MM.1S (cell line): ENCODE results near the gene HS6ST1.
A peak's percentile ranks its signal among the peaks of the same experiment; 100 is the strongest.

Source experiments
- DNase-seq: peaks from one replicate; pipeline ENCODE4 v3.0.0-alpha.2; 2015
- H2AFZ ChIP-seq: fragments of 300-600 bp; sonication (generic); 2 replicates; pipeline ENCODE4 v1.6.0; 2016; ENCODE audit warnings: antibody characterized with exemption, low read length
- H3F3A ChIP-seq: fragments of 300-600 bp; sonication (generic); 2 replicates; pipeline ENCODE4 v1.6.1; 2016; ENCODE audit warnings: mild to moderate bottlenecking, antibody characterized with exemption, low read length, moderate library complexity, mixed read lengths; ENCODE audit not compliant: insufficient read depth
- H3K27ac ChIP-seq: fragments of 300-600 bp; sonication (generic); 2 replicates; pipeline ENCODE4 v1.5.1; 2016; ENCODE audit warnings: mild to moderate bottlenecking, low read length
- H3K27me3 ChIP-seq: fragments of 300-600 bp; sonication (generic); replicated peaks from 2 replicates; pipeline ENCODE4 v1.6.0; 2016; ENCODE audit warnings: low read length; ENCODE audit not compliant: insufficient read depth
- H3K36me3 ChIP-seq: fragments of 300-600 bp; sonication (generic); replicated peaks from 2 replicates; pipeline ENCODE4 v1.6.1; 2016; ENCODE audit warnings: mild to moderate bottlenecking, low read length, mixed read lengths; ENCODE audit not compliant: insufficient read depth
- H3K4me1 ChIP-seq: fragments of 300-600 bp; sonication (generic); 2 replicates; pipeline ENCODE4 v1.6.1; 2016; ENCODE audit warnings: low read length, mixed read lengths
- H3K4me2 ChIP-seq: fragments of 300-600 bp; sonication (generic); 2 replicates; pipeline ENCODE4 v1.6.0; 2016; ENCODE audit warnings: low read depth, low read length
- H3K4me3 ChIP-seq: fragments of 300-600 bp; sonication (generic); 2 replicates; pipeline ENCODE4 v1.5.1; 2016; ENCODE audit warnings: low read length, mixed read lengths
- H3K79me2 ChIP-seq: fragments of 300-600 bp; sonication (generic); 2 replicates; pipeline ENCODE4 v1.6.1; 2016; ENCODE audit warnings: mixed run types, low read length, mixed read lengths
- H3K9ac ChIP-seq: fragments of 300-600 bp; sonication (generic); 2 replicates; pipeline ENCODE4 v1.6.1; 2016; ENCODE audit warnings: low read length, mixed read lengths
- H3K9me2 ChIP-seq: fragments of 300-600 bp; sonication (generic); replicated peaks from 2 replicates; pipeline ENCODE4 v1.6.1; 2016; ENCODE audit warnings: mild to moderate bottlenecking, low read length, mixed read lengths; ENCODE audit not compliant: insufficient read depth
- H3K9me3 ChIP-seq: fragments of 300-600 bp; sonication (generic); replicated peaks from 2 replicates; pipeline ENCODE4 v1.6.1; 2016; ENCODE audit warnings: mild to moderate bottlenecking, low read length, mixed read lengths; ENCODE audit not compliant: insufficient read depth
- H4K20me1 ChIP-seq: fragments of 300-600 bp; sonication (generic); 2 replicates; pipeline ENCODE4 v1.6.1; 2016; ENCODE audit warnings: mild to moderate bottlenecking, low read length, moderate library complexity, mixed read lengths; ENCODE audit not compliant: insufficient read depth
- CTCF ChIP-seq: fragments of 300-600 bp; sonication (generic); IDR thresholded peaks from 2 replicates; pipeline ENCODE4 v1.5.1; 2016; ENCODE audit warnings: antibody characterized with exemption, low read length, mixed read lengths
- EZH2 ChIP-seq: fragments of 300-600 bp; sonication (generic); optimal IDR thresholded peaks from 2 replicates; pipeline ENCODE3; 2017; ENCODE audit warnings: low read depth, mild to moderate bottlenecking, antibody characterized with exemption, low read length, mixed read lengths
- EZH2phosphoT487 ChIP-seq: fragments of 300-600 bp; sonication (generic); IDR thresholded peaks from 2 replicates; pipeline ENCODE4 v1.6.1; 2018; ENCODE audit warnings: antibody characterized with exemption, low read length

Gene HS6ST1

GRCh38 chr2:128318776-128319464 lies at the start of gene HS6ST1:
Gene HS6ST1 (minus strand): TSS chr2:128318868. CDS start chr2:128318563, 305 bp downstream.
- no peaks in the 10 kb centered on the region for H3K9me2 ChIP-seq
- H2AFZ ChIP-seq = peak within 1 kb of the TSS; percentile 96
- H3K4me3 ChIP-seq = peak within 1 kb of the TSS; percentile 86
- peaks cover 33% of the 10 kb centered on the region for H4K20me1 ChIP-seq
- no peaks in the 10 kb centered on the region for H3K27me3 ChIP-seq
- peaks cover 40% of the 10 kb centered on the region for H3K79me2 ChIP-seq
- peak; percentile 85 for DNase-seq
- H3F3A ChIP-seq = no peaks in the 10 kb centered on the region
- peak within 1 kb of the TSS; percentile 96 for H3K4me2 ChIP-seq
- peaks cover 7% of the 10 kb centered on the region; the same call in 1 of the 2 replicates for H3K4me1 ChIP-seq
- H3K27ac ChIP-seq = peak within 1 kb of the TSS; percentile 44; the same call in 1 of the 2 replicates
- TF ChIP-seq CTCF (no peak), EZH2phosphoT487 (no peak), EZH2 (no peak)
- H3K36me3 ChIP-seq = no peaks in the 10 kb centered on the region
- peak within 1 kb of the TSS; percentile 80 for H3K9ac ChIP-seq
- H3K9me3 ChIP-seq = no peaks in the 10 kb centered on the region

GRCh38 chr2:128367601-128368359 lies 49.1 kb upstream of the HS6ST1 start:
- H4K20me1 ChIP-seq = no peaks in the 10 kb centered on the region
- no peaks in the 10 kb centered on the region for H3K9me3 ChIP-seq
- no peak for TF ChIP-seq CTCF
- TF ChIP-seq EZH2phosphoT487 = no peak
- no peak for TF ChIP-seq EZH2
- H3K9ac ChIP-seq = no peak overlapping the region
- H3K27me3 ChIP-seq = no peaks in the 10 kb centered on the region
- no peaks in the 10 kb centered on the region for H3K9me2 ChIP-seq
- H3K4me1 ChIP-seq = peaks cover 26% of the 10 kb centered on the region
- no peak for DNase-seq
- no peak overlapping the region for H3K4me3 ChIP-seq
- H3F3A ChIP-seq = peaks cover 21% of the 10 kb centered on the region
- no peak overlapping the region for H3K27ac ChIP-seq
- H3K36me3 ChIP-seq = no peaks in the 10 kb centered on the region
- no peak overlapping the region for H2AFZ ChIP-seq
- no peak overlapping the region for H3K4me2 ChIP-seq
- H3K79me2 ChIP-seq = no peaks in the 10 kb centered on the region

- H3F3A ChIP-seq = peaks cover 12% of the 10 kb centered on the region
- DNase-seq = no peak
- H3K4me3 ChIP-seq = no peak overlapping the region
- H3K36me3 ChIP-seq = no peaks in the 10 kb centered on the region
- TF ChIP-seq CTCF = no peak
- no peak for TF ChIP-seq EZH2phosphoT487
- no peak for TF ChIP-seq EZH2
- H3K9me3 ChIP-seq = no peaks in the 10 kb centered on the region
- H3K79me2 ChIP-seq = no peaks in the 10 kb centered on the region
- no peaks in the 10 kb centered on the region for H3K9me2 ChIP-seq
- no peak overlapping the region for H3K27ac ChIP-seq
- no peaks in the 10 kb centered on the region for H4K20me1 ChIP-seq
- H3K4me1 ChIP-seq = peaks cover 17% of the 10 kb centered on the region
- H3K4me2 ChIP-seq = no peak overlapping the region
- no peak overlapping the region for H2AFZ ChIP-seq
- no peaks in the 10 kb centered on the region for H3K27me3 ChIP-seq
- H3K9ac ChIP-seq = no peak overlapping the region
Observed at GRCh38 chr2:128366713-128367511, 48.2 kb upstream of the HS6ST1 start.
